ENCODE results near the gene ANKRD52.

The ANKRD52 gene

DNA sequence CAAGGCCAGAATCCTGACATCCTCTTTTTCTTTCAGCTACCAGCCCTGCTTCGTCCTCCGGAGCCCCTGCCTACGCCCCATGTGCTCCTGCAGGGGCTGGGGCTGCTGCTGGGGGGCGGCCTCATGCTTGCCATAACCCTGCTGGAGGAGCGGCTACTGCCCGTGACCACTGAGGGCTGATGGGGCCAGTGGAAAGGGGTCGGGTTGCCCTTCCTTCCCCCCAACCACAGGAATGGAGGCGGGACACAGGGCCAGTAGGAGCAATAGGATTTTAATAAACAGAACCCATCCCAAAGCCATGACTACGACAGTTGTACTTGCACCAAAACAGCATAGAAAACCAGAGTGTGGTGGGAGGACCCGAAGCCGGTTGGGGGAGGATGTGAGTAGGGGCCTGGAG lies 20.6 kb downstream of the ANKRD52 start:
- DNase-seq, result no peak

DNA sequence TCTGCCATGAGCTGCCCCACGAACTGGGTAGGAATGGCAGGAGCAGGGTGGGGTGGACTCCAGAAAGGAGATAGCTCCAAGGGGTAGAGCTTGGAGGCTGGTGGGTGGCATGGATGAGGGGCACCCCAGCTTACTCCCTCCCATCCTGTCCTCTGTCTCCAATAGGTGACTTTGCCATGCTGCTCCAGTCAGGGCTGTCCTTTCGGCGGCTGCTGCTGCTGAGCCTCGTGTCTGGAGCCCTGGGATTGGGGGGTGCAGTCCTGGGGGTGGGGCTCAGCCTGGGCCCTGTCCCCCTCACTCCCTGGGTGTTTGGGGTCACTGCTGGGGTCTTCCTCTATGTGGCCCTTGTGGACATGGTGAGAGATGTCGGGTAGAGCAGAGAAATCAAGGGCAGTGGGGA lies 21.2 kb downstream of the ANKRD52 start:
- DNase-seq, result no peak

DNA sequence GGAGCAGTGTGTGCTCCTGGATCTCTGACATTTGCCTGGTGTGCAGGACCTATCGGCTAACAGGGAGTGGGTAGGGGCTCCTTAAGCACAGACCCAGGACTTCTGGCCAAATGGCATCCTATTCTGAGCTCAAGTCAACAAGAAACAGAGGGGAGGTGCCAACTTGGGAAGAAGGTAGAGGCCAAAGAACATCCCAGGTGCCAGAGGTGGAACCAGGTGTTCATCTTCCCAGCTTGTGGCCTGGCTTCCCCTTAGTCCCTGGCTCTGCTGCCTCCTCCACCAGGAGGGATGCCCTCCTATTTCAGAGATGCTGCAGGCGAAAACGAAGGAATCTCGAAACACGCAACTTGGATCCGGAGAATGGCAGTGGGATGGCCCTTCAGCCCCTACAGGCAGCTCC lies 22.1 kb downstream of the ANKRD52 start:
- no peak for DNase-seq

DNA sequence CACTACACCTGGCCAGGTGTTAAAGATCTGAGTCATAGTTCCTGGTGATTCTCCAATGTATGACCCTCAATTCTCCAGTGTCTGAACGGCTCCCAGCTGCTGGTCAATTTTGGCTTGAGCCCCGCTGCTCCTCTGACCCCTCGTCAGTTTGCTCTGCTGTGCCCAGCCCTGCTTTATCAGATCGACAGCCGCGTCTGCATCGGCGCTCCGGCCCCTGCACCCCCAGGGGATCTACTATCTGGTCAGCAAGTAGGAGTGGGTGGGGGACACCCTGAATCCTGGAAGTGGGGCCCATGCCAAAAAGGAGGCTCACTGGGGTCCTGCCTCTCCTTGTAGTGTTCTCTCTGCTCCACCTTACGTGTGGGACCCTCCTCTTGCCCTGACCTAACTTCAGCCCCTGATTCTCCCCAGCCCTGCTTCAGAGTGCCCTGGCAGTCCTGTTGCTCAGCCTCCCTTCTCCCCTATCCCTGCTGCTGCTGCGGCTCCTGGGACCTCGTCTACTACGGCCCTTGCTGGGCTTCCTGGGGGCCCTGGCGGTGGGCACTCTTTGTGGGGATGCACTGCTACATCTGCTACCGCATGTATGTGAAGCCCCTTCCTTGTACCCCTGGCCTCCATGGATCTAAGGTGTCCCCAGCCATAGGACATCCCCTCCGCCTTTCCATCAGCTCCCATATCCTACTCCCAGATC lies 23.3 kb downstream of the ANKRD52 start:
- no peak for DNase-seq

DNA sequence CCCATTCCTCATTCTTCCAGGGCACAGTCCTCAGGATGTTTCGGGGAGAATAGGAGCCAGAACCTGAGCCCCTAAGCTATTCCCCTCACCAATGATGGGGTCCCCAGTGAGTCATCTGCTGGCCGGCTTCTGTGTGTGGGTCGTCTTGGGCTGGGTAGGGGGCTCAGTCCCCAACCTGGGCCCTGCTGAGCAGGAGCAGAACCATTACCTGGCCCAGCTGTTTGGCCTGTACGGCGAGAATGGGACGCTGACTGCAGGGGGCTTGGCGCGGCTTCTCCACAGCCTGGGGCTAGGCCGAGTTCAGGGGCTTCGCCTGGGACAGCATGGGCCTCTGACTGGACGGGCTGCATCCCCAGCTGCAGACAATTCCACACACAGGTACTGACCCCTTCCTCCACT lies 27.0 kb downstream of the ANKRD52 start:
- DNase-seq, result no peak

DNA sequence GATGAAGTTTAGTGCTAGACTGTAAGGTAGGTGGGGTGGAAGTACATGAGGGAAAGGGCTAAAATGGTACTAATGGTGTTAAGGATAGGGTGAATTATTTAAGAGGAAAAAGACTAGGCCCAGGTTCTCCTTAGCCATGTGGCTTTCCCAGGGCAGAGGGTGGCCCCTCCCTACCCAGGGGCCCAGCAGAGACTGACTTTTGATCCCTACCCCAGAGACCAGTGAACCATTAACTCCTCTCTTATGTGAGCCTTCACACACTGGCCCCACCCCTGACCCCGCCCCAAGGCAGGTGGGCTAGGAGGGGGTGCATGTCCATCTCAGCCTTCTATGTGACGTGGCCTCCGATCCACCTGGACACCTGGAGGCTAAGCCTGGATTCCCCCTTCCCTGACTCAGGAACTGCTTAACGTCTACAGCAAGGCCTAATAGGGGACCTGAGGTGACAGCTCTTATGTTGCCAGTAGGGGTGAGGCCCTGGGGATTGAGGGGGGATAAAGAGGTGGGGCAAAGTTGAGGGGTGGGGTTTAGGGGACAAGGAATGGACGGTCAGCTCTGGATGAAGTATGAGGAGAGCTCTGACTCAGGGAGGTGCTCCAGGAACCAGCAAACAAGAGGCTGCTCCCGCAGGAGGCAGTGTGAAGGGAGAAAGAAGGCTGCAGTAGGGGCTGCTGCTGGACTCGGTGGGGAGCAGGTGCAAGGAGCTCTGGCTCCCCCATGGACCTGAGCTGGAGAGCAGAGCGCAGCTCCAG lies 27.6 kb downstream of the ANKRD52 start:
- no peak for DNase-seq

DNA sequence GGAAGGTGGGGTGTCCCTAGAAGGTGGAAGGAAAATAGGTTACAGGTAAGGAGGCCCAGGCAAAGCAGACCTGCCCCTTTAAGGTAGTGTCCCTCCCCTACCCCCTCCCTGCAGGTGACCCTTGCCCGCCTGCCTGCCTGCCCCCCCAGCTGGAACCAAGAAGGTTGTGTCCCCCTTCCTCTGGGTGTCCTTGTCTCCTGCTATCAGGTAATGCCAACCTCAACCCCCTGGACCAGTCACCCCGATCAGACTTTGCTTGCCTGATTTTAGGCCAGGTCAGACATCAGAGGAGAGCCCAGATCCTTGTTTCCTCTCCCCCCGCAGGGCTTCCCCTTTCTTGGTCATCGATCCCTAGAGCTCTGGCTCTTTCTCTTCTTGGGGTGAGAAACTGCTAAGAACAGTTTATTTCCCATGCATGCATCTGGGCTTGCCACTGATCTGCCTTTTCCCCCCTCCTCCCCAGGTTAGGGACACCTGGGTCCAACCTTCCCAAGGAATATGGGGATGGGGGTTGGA lies 28.2 kb downstream of the ANKRD52 start, which contains the start of gene SLC39A5:
Gene SLC39A5, plus strand, starts transcription at position 136 of the 516 bp plus-strand sequence. CDS start 1,224 bp downstream, outside the sequence.
- DNase-seq, result no peak

DNA sequence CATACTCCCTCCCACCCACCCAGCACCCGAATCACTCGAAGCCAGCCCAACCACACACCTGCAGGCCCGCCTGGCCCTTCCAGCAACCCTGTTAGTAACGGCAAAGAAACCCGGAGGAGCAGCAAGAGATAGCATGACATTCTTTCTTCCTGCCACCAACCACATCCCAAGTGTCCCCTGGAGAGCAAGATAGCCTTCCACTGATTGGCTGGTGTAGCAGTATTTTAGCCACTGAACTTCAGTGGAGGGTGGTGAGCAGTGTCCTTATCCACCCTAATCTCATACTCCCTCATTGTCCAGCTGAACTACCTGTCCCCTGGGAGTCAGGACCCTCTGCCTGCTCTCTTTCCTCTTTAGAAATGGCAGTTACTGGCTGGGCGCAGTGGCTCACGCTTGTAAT lies 29.1 kb downstream of the ANKRD52 start:
- DNase-seq, result no peak

DNA sequence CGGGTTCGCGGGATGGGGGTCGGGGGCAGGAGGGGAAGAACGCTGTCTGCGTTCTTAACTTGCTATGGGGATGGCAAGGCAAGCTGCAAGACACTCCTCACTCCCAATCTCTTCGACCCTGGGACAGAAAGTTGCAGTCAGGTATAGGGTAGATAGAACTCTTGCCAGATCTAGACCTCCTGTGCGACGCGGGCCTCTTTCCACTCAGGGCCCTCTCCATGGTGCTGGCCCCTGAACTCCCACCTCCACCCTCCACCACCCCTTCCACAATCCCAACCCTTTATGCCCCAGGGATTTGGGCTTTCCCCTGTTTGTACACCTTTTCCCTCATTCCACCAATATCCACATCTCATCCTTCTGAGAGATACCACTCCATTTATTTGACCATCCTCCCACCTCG lies 33.2 kb downstream of the ANKRD52 start:
- no peak for DNase-seq

DNA sequence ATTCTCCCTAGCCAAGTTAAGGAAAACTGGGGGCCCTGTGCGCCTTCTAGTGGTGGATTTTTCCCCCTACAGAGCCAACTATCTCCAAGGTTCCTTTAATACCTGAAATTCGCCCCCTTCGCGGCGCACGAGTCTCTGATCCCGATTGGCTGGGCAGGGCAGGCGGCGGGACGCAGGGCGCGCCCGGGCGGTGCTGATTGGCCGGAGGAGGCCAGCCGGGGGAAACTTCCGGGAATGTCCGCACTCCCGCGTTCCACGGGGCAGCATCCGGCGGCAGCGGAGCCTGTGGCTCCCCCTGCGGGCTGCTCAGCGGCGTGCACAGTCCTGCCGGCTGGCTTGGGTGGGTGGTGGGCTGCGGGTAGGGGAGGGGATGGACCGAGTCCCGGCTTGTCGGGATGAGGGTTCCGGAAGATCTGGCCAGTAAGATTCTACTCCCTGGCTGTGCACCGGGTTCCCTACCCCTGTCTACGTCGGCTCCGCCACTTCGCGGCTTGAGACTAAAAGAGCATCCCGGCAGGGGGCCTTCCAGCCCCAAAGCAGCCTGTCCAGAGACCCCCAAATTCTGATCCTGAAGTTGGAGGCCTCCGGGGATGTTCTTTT lies 34.0 kb downstream of the ANKRD52 start, which contains the start of gene NABP2:
Gene NABP2, plus strand, starts transcription at position 241 of the 600 bp plus-strand sequence. CDS start 515 bp downstream, outside the sequence.
- DNase-seq, result peak; percentile 96

DNA sequence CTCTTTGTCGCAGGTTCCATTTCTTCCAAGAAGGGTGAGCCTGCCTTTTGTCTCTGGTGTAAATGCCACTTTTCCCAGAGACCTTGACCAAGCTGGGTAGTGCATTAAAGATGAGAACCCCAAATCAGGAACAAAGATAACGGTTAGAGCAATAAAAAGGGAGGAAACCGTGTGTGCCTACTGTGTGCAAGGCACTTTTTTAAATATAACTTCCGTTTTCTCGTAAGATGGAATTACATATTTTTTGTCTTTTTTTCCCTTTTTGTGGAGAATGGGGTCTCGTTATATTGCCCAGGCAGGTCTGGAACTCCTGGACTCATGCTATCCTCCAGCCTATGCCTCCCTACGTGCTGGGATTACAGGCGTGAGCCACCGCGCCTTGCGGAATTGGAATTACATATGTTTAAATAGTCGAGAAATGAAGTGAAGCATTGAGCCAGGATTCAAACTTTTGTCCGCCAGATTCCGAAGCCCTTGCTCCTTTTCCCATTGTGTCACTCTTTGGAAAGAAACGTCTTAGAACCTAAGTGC lies 34.5 kb downstream of the ANKRD52 start:
- no peak for DNase-seq

DNA sequence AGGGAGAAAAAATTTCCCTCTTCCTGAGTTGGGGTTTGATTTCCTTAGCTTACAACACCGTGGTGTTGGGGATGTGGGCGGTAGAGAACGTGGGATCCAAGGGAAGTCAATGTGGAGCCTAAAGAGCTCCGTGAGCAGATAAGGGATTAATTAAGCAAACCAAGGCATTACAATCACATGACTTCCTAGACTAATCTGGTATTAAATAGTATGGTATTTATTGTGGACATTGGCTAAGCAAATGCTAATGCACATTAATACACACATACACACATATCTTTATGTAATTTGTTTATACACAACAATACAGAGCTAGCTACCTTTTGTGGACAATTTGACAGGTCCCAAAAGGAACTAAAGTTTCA lies 35.7 kb downstream of the ANKRD52 start:
- no peak for DNase-seq

DNA sequence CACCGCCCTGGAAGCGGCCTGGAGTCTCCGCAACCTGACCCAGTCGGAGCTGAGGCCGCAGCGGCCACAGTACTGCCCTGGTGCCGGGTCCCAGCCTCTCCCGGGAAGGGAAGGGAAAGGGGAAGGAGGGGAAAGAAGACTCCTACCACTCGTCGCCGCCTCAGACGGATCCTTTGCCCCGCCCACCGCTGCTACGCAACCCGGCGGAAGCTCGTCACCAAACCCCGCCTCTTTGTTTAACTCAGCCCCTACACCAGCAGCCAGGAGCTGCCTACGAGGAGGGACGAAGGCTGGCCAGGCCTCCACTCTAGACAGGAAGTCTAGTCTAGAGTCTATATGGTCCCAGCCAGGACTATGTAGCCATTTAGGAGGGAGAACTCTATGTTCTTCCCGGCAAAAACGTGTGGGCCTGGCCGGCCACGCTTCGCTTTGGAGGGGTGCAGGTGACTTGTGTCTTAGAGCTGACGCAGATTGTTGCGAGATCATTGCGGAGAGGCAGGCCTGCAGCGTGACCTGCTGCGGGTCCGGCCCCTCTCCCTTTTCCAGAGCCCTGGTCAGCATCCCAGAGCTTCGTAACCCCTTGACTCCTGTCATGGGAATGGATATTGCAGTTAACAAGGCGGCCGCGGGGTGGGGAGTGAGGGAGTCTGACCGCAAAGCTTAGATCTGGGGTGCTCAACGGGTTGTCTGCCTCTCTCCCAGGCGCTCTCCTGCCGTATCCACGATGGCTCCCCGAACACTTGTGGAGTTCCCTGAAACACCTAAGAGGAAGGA lies 36.2 kb downstream of the ANKRD52 start, which contains the start of gene RNF41:
Gene RNF41, minus strand, starts transcription at position 166 of the 774 bp plus-strand sequence. CDS start 7,875 bp downstream, outside the sequence.
- DNase-seq, result peak; percentile 72

DNA sequence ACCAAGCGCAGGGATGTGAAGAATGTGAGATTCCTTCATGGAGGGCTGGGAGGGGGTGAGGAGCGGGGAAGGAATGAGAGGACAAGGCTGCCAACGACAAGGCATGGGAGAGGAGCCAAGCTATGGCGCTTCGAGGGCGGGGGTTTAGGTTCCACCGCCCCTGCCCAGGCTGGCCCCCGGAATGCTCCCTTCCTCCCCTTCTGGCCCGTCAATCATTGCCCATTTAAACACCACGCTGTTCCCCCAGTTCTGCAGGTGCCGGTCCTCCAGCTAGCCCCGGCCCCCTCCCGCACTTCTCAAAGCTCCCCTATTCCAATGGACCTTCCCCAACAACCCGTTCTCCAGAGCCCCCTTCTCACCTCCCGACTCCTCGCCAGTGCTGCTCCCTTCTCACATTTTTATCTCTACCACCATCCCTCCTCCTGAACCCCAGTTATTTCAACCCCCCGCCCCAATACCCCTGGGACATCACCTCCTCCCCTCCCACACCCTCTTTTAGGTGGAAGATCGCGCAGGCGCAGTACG lies 36.9 kb downstream of the ANKRD52 start:
- no peak for DNase-seq

DNA sequence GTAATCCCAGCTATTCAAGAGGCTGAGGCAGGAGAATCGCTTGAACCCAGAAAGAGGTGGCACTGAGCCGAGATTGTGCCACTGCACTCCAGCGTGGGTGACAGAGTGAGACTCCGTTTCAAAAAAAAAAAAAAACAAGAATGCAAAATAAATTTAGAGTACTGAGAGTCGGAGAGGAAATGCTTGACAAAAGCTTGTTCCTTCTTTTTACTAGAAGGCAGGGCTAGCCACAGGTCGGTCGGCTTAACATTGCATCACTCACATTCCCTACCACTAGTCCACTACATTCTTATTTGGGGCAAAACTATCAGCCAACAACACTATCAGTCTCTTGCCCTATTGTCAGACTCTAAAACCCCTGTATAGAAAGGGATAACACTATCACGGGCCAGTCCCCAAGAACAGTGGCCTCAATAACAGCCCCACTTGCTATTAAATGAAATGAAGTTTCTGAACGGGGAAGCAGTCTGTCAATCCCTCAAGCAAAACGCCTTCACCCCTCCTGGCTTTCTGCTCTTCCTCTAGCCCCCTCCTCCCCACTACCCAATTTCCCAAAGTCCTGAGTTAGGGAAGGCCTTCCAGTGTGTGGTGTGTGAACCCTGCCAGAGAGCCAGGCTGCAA lies 37.5 kb downstream of the ANKRD52 start:
- no peak for DNase-seq

DNA sequence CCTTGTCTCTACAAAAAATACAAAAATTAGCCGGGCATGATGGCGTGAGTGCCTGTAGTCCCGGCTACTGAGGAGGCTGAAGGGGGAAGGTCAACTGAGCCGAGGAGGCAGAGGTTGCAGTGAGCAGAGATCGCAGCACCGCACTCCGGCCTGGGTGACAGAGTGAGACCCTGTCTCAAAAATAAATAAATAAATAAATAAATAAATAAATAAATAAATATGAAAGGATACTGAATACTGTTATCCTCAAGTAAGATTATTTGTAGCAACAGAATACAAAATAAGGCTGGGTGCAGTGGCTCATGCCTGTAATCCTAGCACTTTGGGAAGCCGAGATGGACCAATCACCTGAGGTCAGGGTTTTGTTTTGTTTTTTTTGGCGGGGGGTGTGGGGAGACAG lies 38.3 kb downstream of the ANKRD52 start:
- no peak for DNase-seq

DNA sequence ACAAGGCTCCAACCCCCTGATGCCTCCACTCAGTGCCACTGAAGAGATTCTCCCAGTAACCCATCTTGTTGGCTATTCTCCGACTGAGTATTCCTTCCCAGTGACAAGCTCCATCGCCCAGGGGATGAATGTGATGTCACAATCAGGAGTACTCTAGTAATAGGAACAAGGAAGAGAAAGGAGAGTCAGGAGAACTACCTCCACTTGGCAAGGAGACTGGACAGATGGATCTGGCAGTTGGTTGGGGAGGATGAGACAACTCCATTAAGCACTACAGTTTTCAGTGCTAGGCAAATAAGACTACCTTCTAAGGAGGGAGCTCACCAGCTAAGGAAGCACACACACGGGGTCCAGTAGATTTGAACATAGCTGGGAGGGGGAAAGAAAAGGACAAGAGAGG lies 41.7 kb downstream of the ANKRD52 start:
- no peak for DNase-seq

DNA sequence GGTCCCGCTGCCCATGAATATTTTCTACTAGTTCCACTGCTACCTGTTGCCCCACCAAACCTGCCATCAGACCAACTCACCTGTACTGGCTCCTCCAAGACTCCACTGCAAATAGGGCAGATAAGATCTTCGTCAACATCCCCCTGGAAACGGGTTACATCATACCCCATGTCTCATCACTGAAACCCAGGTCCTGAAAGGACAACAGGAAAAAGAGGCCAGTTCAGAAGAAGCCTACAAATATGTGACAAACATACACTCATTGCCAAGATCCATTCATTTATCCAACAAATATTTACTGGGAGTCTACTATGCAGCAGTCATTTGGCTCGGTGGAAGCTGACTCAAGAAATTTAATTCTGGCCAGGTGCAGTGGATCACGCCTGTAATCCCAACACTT lies 44.3 kb downstream of the ANKRD52 start:
- no peak for DNase-seq

DNA sequence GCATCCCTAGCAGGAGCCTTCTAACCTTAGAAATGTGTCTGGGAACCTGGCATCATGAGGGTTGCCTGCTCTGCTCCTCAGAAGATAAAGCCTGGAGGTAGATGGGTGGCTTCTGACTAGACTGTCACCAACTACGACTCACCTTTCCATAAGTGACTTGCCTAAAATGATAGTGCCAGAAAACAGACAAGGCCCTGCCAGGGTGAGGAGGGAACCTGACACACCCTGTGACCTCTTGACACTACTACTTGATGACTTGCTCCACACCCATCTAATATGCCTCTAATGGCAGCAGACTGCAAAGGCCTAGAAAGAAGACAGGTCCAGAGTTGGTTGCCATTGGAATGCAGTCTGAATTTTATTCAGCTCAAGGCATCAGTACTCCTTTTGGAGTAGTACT lies 45.8 kb downstream of the ANKRD52 start:
- no peak for DNase-seq

DNA sequence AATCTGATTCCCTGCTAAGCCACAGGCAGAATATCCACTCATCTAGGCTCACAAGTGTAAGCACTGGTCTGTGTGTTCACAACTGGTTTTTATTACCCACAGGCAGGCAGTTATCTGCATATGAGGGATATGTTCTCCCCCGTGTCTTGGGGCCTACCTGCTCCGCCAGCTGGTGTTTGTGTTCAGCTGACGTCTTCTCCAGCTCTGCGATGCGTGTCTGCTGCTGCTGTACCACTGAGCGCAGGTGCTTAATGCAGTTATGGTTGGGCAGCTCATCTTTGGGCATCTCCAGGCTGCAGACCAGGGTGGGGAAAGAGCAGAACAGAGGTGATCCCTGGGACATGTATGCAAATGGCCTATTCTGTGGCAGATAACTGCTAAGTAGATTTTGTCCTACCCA lies 50.2 kb downstream of the ANKRD52 start:
- no peak for DNase-seq

DNA sequence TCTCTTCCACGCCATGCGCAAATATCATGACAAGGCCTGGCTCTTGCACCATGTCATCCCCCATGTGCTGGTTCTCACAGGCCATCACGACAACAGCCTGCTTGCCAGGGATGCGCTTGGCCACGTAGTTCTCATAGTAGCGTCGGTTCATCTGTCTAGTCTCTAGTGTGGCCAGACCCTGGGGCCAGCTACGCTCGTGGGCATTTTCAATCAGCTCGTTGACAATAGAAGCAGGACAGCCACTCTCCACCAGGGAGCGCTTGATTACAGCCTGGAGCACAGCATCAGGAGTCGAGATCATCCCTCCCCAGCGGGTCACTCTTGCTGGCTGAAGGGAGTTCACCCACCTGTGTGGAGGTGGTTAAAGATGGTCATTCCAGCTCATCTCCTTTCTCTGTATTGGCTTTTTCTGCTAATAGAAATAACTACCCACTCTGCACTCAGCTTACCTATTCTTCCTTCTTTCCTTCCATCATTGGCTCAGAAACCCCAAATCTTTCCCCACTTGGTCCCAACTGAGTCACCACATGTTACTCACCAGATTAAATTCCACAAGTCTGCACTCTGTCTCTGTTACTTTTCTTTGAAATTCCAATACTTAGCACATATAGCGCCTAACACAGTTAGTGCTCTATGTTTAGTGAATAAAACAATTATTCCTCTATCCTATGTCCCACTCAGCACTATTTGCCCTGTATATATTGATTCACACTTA lies 51.6 kb downstream of the ANKRD52 start:
- no peak for DNase-seq

All from NCI-H2081 treated with DMSO at 0.1 percent for 48 hours (cell line).